Right cardiac atrium (tissue), 5 donors: ENCODE measurements around the gene ZNF277. TPM values are rescaled to one million over a fixed set of nuclear protein-coding genes. Genes with fewer than 3 reads are reported as not detected.

Source experiments
- ATAC-seq, 2 donors: fragments of 200-7000 bp; cut with Tn5 transposase; one replicate each; pipeline versions ENCODE4 v1.8.0 to v1.9.1; 2020; ENCODE audit warnings: moderate library complexity in 2 of 2, mild to moderate bottlenecking in 1 of 2
- DNase-seq, 3 donors: peaks; one replicate each; pipeline ENCODE4 v3.0.0-alpha.2; 2020
- H3K27ac ChIP-seq: one replicate; pipeline ENCODE4 v1.5.1; 2013; ENCODE audit warnings: mild to moderate bottlenecking, low read length, control low read depth, moderate library complexity
- H3K27me3 ChIP-seq: one replicate; pipeline ENCODE4 v1.6.1; 2013; ENCODE audit not compliant: control insufficient read depth, insufficient read depth
- H3K4me1 ChIP-seq: one replicate; pipeline ENCODE4 v1.6.1; 2013; ENCODE audit warnings: low read length; ENCODE audit not compliant: control insufficient read depth, insufficient read depth
- H3K4me3 ChIP-seq: one replicate; pipeline ENCODE4 v1.5.1; 2013; ENCODE audit warnings: low read length, control low read depth
- H3K9me3 ChIP-seq: one replicate; pipeline ENCODE4 v1.6.1; 2013; ENCODE audit warnings: low read length; ENCODE audit not compliant: control insufficient read depth
- WGBS: extraction: QIAGEN DNeasy Blood & Tissue Kit; methylation state at CpG from one replicate; pipeline ENCODE4 v1.1.7; 2013; 5-methylcytosine and 5-hydroxymethylcytosine counted together
- intact Hi-C, 4 donors: fragments of 100-400 bp; cut with DNase I; formaldehyde crosslinking; loops; one replicate each; pipeline versions ENCODE4 v1.11.0 to v1.14.0; 2022 to 2023
- polyA plus RNA-seq: library from polyadenylated mRNA; stranded (reverse); fragments of 200-250 nt; gene quantifications from one replicate; pipeline ENCODE4 v1.2.3, GENCODE V29; 2013
- total RNA-seq, 4 donors: library from RNA; stranded (reverse); fragmentation: NEBNext Ultra II Directional; extraction: Animal tissue kit (Norgen Biotek cat#: 25700); gene quantifications; one replicate each; pipeline ENCODE4 v1.2.1, GENCODE V29; 2021
- donor health status: healthy with polysubstance abuse.
- donor health status: DM: no; HTN: yes; CAD: no.
- donor health status: DM: no; HTN: no; CAD: no.
- donor health status: DM: no; HTN: yes; CAD: no; lungs with severe emphysema.
- donor health status: DM: yes; HTN: yes; CAD: no.

ZNF277 gene
- total and polyA plus RNA-seq, 5 donors: 11.9 to 22.4 (median 18.3) TPM

DNA sequence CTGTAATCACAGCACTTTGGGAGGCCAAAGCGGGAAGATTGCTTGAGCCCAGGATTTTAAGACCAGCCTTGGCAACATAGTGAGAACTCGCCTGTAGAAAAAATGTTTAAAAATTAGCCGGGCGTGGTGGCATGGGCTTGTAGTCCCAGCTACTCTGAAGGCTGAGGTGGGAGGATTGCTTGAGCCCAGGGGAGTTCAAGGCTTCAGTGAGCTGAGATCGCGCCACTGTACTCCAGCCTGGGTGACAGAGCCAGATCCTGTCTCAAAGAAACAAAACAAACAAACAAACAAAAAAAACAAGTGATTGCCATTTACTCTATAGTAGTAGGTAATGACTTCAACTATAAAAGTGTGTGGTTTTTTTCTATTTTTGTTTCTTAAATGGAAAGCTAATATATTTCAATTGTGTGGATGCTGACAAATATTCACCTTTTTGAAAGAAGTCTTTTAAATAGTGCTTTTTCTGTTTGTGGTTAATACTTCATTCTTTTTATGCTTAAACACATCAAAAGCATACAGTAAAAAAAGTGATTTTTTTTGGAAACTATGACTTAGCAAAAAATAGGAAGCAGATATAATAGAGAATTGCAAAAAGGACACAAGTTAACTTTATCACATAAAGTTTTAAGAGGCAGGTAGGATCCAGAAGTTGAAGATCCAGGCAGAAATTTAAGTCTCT, 48.4 kb downstream of the ZNF277 start:
- DNase-seq (no peak), ATAC-seq (no peak)
- Histone ChIP-seq H3K9me3 (no peaks in the 10 kb centered on the region), H3K4me3 (no peak overlapping the region), H3K4me1 (no peaks in the 10 kb centered on the region), H3K27me3 (no peaks in the 10 kb centered on the region), H3K27ac (no peak overlapping the region)
- 95% methylated on average over 6 of the region's 6 CpGs for WGBS
- intact Hi-C loops: no loop called here

DNA sequence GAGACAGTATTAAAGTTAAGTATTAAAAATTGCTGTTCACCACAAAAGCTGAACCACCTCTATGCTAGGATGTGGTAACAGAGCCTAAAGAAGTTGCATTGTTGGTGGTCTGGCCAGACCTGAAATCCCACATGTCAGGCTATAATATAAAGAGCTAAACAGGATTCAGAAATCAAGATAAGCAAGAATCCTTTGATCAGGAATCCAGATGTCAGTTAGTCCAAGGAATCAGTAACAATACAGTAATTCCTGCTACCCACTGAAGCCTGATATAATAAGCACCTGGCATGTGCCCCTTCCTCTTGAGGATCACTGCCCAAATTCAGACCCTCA, 48.9 kb downstream of the ZNF277 start:
- intact Hi-C loops: no loop called here
- Histone ChIP-seq H3K9me3 (no peaks in the 10 kb centered on the region), H3K4me1 (no peaks in the 10 kb centered on the region), H3K27me3 (no peaks in the 10 kb centered on the region), H3K4me3 (no peak overlapping the region), H3K27ac (no peak overlapping the region)
- ATAC-seq: no peak
- DNase-seq: no peak

DNA sequence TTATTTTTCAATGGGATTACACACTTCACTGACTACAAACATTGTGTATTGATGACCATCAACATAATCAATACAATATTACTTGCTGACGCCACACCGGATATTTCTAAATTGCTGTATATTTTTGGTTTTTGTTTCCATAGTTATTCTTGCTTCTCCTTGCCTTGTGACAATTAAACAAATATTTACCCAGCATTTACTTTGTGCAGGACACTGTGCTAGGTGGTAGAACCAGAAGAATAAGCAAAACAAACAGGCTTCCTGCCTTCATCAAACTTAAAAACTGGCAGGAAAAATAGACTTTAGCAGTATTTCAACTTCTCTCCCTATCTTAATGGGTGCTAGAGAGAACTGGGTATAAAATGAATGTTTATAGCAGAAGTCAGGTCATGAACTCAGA, 50.6 kb downstream of the ZNF277 start:
- WGBS: 92% methylated on average over 2 of the region's 2 CpGs
- no peaks in the 10 kb centered on the region for H3K9me3 ChIP-seq
- DNase-seq (no peak), ATAC-seq (no peak)
- intact Hi-C loops: no loop called here
- no peak overlapping the region for H3K4me3 ChIP-seq
- no peaks in the 10 kb centered on the region for H3K4me1 ChIP-seq
- no peaks in the 10 kb centered on the region for H3K27me3 ChIP-seq
- H3K27ac ChIP-seq: no peak overlapping the region

DNA sequence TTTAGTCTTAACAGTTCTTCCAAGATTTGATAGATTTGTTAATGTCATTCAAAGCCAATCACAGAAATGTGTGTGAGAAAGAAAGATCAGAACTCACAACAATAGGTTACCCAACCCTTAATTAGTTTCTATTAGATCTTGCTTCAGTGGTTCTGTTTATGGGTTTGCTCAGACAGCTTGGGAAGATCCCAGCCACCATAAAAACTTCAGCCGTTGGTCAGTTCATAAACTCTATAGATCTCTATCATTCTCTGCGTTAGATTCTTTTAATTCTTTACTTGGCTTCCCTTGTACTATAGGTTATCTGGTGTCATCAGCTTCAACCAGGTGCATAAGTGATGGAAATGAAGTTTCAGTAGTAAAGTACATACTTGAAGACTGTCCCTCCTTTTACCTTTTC, 54.4 kb downstream of the ZNF277 start:
- no peak for DNase-seq
- no peaks in the 10 kb centered on the region for H3K9me3 ChIP-seq
- intact Hi-C loops: no loop called here
- 91% methylated on average over 2 of the region's 2 CpGs for WGBS
- H3K4me1 ChIP-seq: no peaks in the 10 kb centered on the region
- ATAC-seq: no peak
- no peak overlapping the region for H3K4me3 ChIP-seq
- no peaks in the 10 kb centered on the region for H3K27me3 ChIP-seq
- no peak overlapping the region for H3K27ac ChIP-seq

DNA sequence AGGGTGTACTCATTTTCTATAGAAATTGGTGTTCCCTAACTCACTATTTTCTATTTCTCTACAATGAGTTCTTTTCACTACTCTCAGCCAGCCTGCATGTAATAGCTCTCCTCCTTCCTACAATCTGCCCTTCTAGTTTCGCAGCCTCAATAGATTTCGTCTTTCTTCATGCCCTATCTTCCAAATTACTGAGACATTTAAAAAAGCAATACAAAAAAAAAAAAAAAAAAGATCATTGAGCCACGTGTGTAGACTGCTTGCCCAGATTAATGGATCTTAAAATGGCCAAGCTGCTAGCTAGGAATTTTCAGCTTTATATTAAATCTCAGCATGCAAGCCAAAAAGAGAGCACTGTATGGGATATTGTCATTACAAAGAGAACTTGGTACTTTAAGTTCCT, 55.5 kb downstream of the ZNF277 start:
- DNase-seq (no peak), ATAC-seq (no peak)
- Histone ChIP-seq H3K27ac (no peak overlapping the region), H3K9me3 (no peaks in the 10 kb centered on the region), H3K4me1 (peaks cover 2% of the 10 kb centered on the region), H3K27me3 (no peaks in the 10 kb centered on the region), H3K4me3 (no peak overlapping the region)
- intact Hi-C loops: no loop called here
- WGBS: 81% methylated on average over 3 of the region's 3 CpGs

DNA sequence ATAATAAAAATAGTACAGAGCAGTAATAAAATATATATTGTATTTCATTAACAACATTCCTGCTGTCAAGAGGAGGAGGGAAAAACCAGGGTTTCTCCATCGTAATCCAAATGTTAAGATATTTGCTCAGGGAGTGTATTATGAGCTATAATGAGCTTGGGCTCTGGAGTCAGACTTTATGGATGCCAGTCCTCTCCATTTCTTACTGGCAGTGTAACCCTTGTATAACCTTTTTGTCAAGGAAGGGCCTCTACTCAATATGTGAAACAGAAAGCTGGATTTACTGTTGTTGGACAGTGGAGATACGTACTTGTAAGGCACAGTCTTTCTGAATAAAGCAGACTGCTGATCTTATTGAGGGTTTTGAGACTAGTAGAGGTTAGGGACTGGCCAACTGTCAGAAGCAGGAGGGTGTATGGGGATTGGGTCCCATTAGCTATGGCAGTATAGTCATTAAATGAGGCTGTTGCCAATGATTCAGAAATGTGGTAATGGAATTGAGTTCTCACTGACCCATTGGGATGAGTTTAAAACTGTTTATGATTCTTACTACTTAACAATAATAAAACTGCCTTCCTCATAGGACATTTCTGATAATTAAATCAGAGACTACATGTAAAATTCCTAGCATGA, 56.5 kb downstream of the ZNF277 start:
- WGBS: 88% methylated on average over 2 of the region's 2 CpGs
- Histone ChIP-seq H3K4me1 (peaks cover 2% of the 10 kb centered on the region), H3K9me3 (no peaks in the 10 kb centered on the region), H3K27me3 (no peaks in the 10 kb centered on the region), H3K4me3 (no peak overlapping the region), H3K27ac (no peak overlapping the region)
- intact Hi-C loops: no loop called here
- DNase-seq (no peak), ATAC-seq (no peak)

DNA sequence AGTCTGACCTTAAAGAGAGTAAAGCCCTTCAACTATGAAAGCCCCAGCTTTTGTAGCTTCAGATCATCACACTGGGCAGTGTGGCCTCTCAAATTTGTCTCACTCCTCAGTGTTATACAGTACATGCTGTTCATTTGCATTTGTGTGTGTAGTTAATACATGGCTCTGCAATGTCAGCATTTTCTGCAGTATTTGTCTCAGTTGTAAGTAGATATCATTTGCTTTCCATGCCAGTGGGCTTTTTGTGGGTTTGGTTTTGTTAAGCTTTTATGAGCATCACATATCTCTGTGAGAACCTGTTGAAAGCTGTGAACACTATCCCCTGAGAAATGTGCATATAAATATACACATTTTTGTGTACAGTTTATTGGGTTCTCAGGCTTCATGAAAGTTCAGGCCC, 57.0 kb downstream of the ZNF277 start:
- intact Hi-C loops: no loop called here
- H3K27ac ChIP-seq: no peak overlapping the region
- ATAC-seq (no peak), DNase-seq (no peak)
- H3K9me3 ChIP-seq: no peaks in the 10 kb centered on the region
- H3K4me3 ChIP-seq: no peak overlapping the region
- H3K27me3 ChIP-seq: no peaks in the 10 kb centered on the region
- H3K4me1 ChIP-seq: peaks cover 2% of the 10 kb centered on the region

DNA sequence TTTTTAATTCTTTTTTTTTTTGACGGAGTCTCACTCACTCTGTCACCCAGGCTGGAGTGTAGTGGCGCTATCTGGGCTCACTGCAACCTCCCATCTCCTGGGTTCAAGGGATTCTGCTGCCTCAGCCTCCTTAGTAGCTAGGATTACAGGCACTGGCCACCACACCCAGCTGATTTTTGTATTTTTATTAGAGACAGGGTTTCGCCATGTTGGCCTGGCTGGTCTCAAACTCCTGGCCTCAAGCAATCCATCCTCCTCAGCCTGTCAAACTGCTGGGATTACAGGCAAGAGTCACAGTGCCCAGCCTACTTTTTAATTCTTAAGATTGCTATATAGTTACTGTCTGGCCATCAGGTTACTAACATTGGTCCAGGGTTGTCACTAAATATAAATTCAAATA, 59.6 kb downstream of the ZNF277 start:
- Histone ChIP-seq H3K4me1 (peaks cover 2% of the 10 kb centered on the region), H3K9me3 (no peaks in the 10 kb centered on the region), H3K27ac (no peak overlapping the region), H3K4me3 (no peak overlapping the region), H3K27me3 (no peaks in the 10 kb centered on the region)
- DNase-seq: no peak
- no peak for ATAC-seq
- intact Hi-C loops: no loop called here
- WGBS: 95% methylated on average over 3 of the region's 3 CpGs

DNA sequence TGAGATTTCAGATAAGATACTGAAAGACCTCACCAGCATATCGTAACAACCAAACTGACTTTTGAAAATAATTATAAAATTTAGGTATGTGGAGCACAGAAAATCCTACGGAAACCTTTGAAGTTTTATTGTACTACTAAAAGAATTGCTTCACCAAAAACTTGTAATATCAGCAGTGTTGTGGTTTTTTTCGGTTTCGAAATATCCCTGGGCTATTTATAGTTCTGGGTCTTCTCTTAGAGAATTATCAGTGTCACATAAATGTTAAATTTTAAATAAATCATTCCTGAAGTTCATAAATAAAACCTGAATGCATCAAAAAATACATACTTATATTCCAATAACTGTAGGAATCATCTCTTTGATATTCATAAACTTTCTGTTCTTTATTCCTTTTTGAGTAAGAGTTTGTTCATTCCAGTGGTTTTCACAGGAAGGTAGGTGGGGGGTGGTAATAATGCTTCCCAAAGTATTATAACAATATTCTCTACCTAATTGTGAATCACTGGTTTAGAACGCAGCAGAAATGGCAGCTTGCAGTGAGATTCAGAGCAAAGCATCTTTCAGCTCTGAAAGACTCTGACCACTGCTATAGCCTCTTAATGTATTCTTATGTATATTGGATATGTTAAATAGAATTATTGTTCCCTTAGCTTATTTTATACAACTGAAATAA, 60.2 kb downstream of the ZNF277 start:
- Histone ChIP-seq H3K27ac (no peak overlapping the region), H3K4me1 (peaks cover 2% of the 10 kb centered on the region), H3K4me3 (no peak overlapping the region), H3K9me3 (no peaks in the 10 kb centered on the region), H3K27me3 (no peaks in the 10 kb centered on the region)
- no peak for ATAC-seq
- DNase-seq: no peak
- intact Hi-C loops: no loop called here
- WGBS: 70% methylated on average over 5 of the region's 5 CpGs

DNA sequence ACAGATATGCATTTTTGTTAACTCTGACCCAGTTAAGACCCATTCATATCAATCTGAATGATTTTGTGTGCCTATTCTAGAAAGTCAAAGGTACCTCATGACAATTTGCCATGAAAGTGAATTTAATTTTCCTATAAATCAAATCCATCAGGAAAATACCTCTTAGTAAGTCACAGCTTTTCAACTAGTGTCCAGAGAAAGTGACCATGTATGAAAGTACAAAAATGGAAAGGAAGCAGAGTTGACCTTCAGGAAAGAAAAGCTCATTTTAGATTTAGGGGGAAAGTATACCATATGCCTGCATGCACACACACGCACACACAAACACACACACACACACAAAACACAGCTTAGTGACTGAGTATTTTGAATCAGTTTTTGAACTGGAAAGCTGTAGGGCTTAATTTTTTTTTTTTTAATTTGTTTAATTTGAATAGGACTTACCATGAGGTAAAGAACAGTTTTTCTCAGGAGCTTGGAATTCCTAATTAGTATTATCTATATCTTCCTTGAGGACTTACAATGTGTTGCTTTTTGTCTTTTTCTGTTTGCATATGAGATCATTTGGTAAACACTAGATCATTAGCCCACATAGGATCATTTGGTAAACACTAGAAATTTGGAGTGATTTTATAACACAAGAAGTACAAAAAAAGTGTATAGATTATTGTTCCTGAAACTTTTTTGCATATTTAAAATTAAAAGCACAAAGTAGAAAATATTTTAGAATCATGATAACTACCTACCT, 61.6 kb downstream of the ZNF277 start:
- ATAC-seq: no peak
- intact Hi-C loops: no loop called here
- H3K4me3 ChIP-seq: no peak overlapping the region
- peaks cover 2% of the 10 kb centered on the region for H3K4me1 ChIP-seq
- 93% methylated on average over 1 of the region's 1 CpG for WGBS
- H3K9me3 ChIP-seq: no peaks in the 10 kb centered on the region
- no peaks in the 10 kb centered on the region for H3K27me3 ChIP-seq
- no peak overlapping the region for H3K27ac ChIP-seq
- no peak for DNase-seq

DNA sequence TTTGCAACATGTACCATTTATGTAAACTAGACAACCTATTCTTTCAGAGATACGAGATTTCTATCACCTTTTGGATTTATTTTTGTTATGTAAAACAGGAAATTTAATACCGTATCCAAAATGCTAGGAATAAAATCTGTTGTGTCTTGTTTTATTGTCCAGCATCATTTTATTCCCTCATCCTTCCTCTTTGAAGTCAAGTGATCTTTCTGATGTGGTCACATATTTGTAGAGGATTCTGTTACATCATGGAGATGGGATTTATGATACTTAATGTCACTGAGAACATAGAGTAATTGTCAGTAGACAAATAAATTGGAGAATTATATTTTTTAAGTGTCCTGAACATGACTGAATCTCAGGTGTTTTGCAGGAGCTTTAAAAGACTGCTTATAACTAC, 64.7 kb downstream of the ZNF277 start:
- H3K9me3 ChIP-seq: no peaks in the 10 kb centered on the region
- 63% methylated on average over 2 of the region's 2 CpGs for WGBS
- no peaks in the 10 kb centered on the region for H3K27me3 ChIP-seq
- intact Hi-C loops: no loop called here
- H3K4me1 ChIP-seq: peaks cover under 1% of the 10 kb centered on the region
- H3K27ac ChIP-seq: no peak overlapping the region
- ATAC-seq (no peak), DNase-seq (no peak)
- H3K4me3 ChIP-seq: no peak overlapping the region
